Colon (tissue), 2 donors: ENCODE measurements around the gene ANKS1A.
"Not testable (repeated sequence)": the region's sequence is repeated elsewhere in the genome, so short reads cannot be mapped to it uniquely, and the experiment has no call there.

ENCODE experiments used
- FAIRE-seq: peaks from 2 replicates; lab custom pipeline; 2012; peaks lifted over from hg19 to GRCh38; lab: Jason Lieb, UNC
- donor health status: control.
- donor health status: control.

The ANKS1A gene

GRCh38 chr6:34922177-34922663 is 33.2 kb downstream of the ANKS1A start:
- no peak for FAIRE-seq

DNA sequence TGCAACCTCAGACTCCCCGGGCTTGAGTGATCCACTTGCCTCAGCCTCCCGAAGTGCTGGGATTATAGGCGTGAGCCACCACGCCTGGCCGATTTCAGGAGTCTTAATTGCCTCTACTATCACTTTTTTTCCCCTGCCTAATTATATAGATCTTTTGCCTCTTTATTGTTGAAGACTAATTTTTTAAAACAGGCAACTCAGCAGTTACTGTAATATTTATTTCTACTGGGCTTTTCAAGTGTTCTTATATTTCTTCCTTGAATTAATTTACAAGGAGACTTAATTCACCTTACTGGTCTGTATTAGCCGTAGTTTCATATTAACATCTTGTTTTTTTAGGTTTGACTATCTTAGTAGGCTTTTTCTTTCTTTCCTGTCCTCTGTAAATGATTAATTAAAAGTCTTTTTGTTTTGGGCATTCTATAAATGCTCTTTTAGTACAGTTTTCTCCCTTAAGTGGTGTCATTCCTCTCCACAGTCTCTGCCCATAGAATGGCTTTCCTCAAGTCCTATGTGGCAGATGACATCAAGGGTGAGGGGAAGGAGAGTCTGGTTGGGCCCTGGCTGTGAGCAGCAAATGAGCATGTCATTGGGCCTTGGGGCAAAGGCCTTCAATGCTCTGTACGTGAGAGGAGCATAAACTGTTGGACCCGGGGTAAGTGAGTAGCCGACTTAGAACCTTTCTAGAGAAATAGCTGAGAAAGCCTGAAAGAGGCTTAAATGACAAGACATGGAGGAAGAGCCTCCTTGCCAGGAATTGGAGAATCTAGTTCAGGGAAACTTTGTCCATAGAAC is 36.0 kb downstream of the ANKS1A start:
- no peak for FAIRE-seq

- FAIRE-seq, result no peak
These were observed 37.6 kb downstream of the ANKS1A start for GRCh38 chr6:34926655-34927054.

DNA sequence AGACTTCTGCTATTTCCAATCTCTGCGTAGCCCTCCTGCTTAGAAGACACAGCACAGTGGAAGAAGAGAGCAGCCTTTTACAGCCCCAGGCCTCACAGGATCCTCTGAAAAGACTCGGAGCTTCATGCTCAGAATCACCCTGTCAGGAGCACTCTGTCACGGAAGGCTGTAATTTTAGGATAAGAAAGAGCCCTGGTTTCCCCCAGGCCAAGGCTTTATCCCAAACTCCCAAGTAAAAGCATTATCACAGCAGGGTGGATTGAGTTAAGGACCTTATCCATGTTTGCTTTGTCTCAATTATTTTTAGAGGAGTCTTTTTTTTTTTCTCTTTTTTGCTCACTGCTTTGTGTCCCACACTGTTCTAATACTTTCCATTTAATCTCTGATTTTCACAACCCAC is 39.2 kb downstream of the ANKS1A start:
- FAIRE-seq, result no peak

- FAIRE-seq, result no peak
These were observed 39.6 kb downstream of the ANKS1A start for GRCh38 chr6:34928695-34929094.

GRCh38 chr6:34929241-34929978 is 40.4 kb downstream of the ANKS1A start:
- FAIRE-seq, result no peak

GRCh38 chr6:34930221-34930620 is 41.2 kb downstream of the ANKS1A start:
- FAIRE-seq, result no peak

GRCh38 chr6:34932202-34932601 is 43.1 kb downstream of the ANKS1A start:
- not testable (repeated sequence) for FAIRE-seq

GRCh38 chr6:34934516-34934915 is 45.5 kb downstream of the ANKS1A start:
- FAIRE-seq, result no peak

- no peak for FAIRE-seq
These were observed 49.2 kb downstream of the ANKS1A start for GRCh38 chr6:34938268-34938667.

DNA sequence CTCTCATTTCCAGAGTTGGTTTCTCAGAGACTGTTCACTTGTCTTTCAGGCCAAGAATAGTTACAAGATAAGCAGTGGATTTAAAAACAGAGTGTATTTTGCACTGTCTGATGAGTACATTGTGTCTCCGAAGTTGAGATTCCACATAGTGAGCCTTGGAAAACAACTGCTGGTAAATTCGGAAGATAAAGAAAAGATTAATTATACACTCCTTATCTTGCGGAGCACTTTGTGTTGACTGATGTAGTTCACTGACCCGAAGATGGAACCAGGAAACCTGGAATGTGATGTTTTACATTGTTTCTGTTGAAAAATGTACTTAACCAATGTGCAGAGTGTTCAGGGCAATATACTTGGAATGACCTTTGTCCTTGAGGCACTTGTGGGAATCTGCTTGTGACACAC is 51.0 kb downstream of the ANKS1A start:
- FAIRE-seq, result no peak

DNA sequence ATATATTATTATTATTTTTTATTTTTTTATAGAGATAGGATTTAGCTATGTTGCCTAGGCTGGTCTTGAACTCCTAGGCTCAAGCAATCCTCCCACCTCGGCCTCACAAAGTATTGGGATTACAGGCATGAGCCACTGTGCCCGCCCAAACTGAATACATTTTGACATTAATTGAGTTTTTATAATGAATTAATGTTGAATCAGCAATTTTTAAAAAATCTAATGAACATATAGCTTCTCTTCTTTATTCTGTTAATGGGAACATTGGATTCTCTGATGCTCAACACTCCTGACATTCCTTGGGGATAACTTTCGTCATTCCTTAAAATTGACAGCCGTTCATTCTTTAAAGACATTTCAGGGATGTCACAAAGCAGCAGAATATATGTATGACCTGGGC is 52.4 kb downstream of the ANKS1A start:
- no peak for FAIRE-seq

DNA sequence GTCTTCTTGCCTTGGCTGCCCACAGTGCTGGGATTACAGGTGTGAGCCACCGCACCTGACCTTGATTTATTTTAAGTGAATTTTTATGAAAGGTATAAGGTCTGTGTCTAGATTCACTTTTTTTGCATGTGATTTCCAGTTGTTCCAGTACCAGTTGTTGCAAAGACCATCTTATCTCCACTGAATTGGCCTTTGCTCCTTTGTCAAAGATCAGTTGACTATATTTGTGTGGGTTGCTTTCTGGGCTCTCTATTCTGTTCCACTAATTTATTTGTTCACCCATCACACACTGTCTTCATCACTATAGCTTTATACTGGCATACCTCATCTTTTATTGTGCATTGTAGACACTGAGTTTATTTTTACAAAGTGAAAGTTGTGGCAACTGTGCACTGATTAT is 56.3 kb downstream of the ANKS1A start:
- no peak for FAIRE-seq

GRCh38 chr6:34947561-34947960 is 58.5 kb downstream of the ANKS1A start:
- FAIRE-seq, result no peak

DNA sequence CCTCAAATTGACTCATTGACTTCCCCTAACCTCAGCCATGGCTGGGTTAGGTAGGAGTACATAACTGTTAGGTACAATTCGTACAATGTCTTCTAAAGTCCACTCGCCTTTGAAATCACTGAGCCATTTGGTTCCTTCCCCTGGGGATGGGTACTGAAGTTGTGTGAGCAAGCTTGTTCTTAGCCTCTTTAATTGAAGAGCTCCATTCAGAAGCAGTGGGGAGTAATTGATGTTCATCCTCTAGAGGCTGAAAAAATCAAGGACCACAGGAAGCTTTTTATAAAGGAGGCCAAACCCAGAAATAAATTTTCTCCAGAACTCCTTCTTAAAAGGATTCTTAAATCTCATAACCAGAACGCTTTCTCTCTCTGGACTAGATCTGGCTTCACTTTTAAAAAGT is 60.6 kb downstream of the ANKS1A start:
- FAIRE-seq, result no peak

DNA sequence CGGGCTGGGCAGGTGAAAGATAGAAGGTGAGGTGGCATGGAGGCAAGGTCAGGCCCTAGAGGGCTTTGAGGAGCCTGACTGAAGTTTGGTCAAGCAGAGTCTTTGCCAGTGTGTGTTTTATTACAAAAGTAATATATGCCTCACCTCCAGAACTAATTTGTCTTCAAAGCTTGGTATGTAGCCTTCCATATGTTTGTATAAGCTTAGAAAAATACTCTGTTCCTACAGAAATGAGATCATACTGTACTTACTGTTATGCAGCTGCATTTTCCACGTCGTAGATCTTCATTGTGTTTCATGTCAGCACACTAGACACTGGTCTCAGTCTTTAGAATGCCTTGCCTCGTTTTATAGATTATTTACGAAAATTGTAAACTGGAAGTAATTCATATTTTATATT is 61.8 kb downstream of the ANKS1A start:
- no peak for FAIRE-seq

DNA sequence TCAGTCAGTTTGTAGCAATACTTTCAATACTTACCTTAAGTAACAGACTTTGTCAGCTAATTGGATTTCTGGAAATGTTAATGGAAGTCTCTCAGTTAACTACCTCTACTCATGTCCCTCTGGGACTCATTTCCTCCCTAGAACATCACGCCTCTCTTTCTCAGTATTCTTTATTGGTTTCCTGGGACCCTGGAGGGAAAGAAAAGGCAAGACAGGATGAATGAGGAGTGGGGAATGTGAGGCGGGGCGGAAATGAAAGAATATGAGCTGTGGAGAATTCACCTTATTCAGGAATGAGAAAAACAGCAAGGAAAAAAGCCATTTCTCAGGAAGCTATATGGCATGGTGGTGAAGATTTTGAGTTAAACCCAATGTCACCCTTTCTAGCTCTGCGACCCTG is 62.7 kb downstream of the ANKS1A start:
- FAIRE-seq, result no peak

DNA sequence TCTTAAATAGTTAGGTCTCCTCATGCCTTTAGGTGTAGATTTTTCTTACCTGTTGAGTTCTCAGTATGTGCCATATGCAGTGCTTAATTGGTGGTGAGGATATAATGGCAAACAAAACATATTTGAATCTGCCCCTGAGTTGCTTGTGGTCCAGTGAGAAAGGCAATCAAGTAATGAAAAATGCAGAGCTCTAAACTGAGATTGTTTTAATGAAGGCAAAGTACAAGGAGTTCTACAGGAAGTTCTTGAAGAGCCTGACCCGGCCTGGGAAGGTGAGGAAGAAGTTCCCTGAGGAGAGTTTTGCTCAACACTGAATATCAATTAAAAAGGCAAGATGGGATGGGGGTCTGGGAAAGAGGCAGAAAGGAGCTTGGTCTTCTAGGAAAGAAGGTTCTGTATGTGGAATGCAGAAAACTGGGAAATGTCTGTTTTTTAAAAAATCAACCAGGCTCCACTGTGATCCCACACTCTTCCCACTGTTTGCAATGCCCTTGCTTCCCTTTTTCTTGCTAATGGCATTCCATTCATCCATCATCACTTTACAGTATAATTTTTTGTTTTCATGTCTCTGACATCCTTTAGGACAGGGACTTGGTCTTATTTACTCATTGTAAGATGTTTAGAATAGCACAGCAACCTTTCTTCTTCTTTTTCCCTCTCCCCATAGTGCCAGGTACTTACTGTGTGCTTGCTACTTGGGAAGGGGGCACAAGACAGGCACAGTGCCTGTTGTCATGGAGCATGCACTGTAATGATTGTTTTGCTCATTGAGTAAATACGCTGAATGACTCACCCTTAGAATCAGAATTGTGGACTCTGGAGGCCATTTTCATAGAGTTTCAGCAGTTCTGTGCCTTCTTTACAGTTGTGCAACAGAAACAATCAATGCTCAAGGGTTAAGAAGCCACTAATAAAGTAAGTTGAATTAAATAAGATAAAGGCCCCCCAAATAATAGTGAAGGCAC is 64.3 kb downstream of the ANKS1A start:
- FAIRE-seq, result no peak

DNA sequence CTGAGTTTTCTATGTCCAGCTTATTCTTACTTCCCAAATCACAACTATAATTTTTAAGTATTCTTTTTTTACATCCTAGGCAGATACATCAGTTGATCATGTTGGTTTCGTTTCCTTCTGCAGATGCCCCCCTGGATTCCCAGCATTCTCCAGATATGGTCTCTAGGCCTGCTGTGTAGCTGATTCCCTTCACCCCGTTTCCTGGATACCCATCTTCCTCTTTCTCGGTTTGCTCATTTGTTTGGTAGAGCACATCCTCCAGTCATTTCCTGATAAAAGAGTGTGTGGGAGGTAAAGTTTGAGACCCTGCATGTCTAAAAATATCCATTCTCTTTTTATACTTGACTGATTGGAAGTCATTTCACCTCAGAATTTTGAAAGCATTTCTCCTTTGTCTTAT is 66.4 kb downstream of the ANKS1A start:
- no peak for FAIRE-seq

GRCh38 chr6:34957231-34957783 is 68.3 kb downstream of the ANKS1A start:
- FAIRE-seq, result no peak

- FAIRE-seq, result no peak
These were observed 69.7 kb downstream of the ANKS1A start for GRCh38 chr6:34958734-34959133.

DNA sequence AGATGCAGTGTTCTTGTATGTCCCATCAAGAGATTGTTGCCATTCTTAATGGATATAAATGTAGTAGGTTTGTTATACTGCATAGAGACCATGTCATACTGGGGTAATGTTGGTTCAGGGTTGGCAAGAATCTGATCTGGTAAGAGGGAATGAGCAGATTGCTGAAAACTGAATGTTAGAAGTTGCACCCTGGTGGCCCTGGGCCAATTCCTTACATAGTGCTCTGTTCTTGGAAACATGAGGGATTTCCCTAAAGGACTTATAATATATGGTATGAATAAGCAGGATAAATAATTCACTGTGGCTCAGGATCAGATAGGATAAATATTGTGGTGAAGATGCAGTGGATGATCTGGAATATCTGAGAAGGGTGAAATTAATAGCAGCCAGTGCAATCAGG is 70.2 kb downstream of the ANKS1A start:
- no peak for FAIRE-seq
